Trophoblast cell (in vitro differentiated cells and primary cell): ENCODE data around the gene TET3.

Experiments
- DNase-seq, 2 donors: peaks; one replicate each; pipeline ENCODE4 v3.0.0-alpha.2; 2016
- H2AFZ ChIP-seq: 2 replicates; pipeline ENCODE4 v1.6.1; 2013; ENCODE audit warnings: low read length, moderate library complexity, mild to moderate bottlenecking; ENCODE audit not compliant: insufficient read depth, poor library complexity
- H2AK5ac ChIP-seq: 2 replicates; pipeline ENCODE4 v1.6.1; 2013; ENCODE audit warnings: mild to moderate bottlenecking, low read length
- H2BK120ac ChIP-seq: 2 replicates; pipeline ENCODE4 v1.6.1; 2013; ENCODE audit warnings: low read length, mild to moderate bottlenecking, moderate library complexity; ENCODE audit not compliant: insufficient read depth, poor library complexity
- H2BK12ac ChIP-seq: 2 replicates; pipeline ENCODE4 v1.6.1; 2013; ENCODE audit warnings: mild to moderate bottlenecking, low read length, moderate library complexity
- H2BK5ac ChIP-seq: 2 replicates; pipeline ENCODE4 v1.6.1; 2013; ENCODE audit warnings: low read length, low read depth, moderate library complexity, mild to moderate bottlenecking; ENCODE audit not compliant: poor library complexity
- H3K14ac ChIP-seq: 2 replicates; pipeline ENCODE4 v1.6.1; 2013; ENCODE audit warnings: mild to moderate bottlenecking, low read length
- H3K18ac ChIP-seq: 2 replicates; pipeline ENCODE4 v1.6.1; 2013; ENCODE audit warnings: mild to moderate bottlenecking, low read length
- H3K23ac ChIP-seq: 2 replicates; pipeline ENCODE4 v1.6.1; 2013; ENCODE audit warnings: low read length
- H3K27ac ChIP-seq: 2 replicates; pipeline ENCODE4 v1.5.1; 2013; ENCODE audit warnings: low read depth, mild to moderate bottlenecking, inconsistent platforms, low read length, moderate library complexity
- H3K27me3 ChIP-seq: 2 replicates; pipeline ENCODE4 v1.6.1; 2013; ENCODE audit warnings: inconsistent platforms, mild to moderate bottlenecking, low read length, moderate library complexity; ENCODE audit not compliant: insufficient read depth
- H3K36me3 ChIP-seq, 2 experiments: 1 replicate in 1 of 2; 2 replicates in 1 of 2; pipeline ENCODE4 v1.6.1; 2013; ENCODE audit warnings: low read length in 2 of 2, mild to moderate bottlenecking in 2 of 2, moderate library complexity in 1 of 2; ENCODE audit not compliant: insufficient read depth in 2 of 2, control insufficient read depth in 1 of 2
- H3K4ac ChIP-seq: 2 replicates; pipeline ENCODE4 v1.6.1; 2013; ENCODE audit warnings: low read depth, mild to moderate bottlenecking, low read length, moderate library complexity
- H3K4me1 ChIP-seq, 2 experiments: 1 replicate in 1 of 2; 2 replicates in 1 of 2; pipeline ENCODE4 v1.6.1; 2013; ENCODE audit warnings: low read length in 2 of 2, mild to moderate bottlenecking in 2 of 2, moderate library complexity in 1 of 2; ENCODE audit not compliant: insufficient read depth in 2 of 2, control insufficient read depth in 1 of 2
- H3K4me2 ChIP-seq: 2 replicates; pipeline ENCODE4 v1.6.1; 2013; ENCODE audit warnings: inconsistent platforms, mild to moderate bottlenecking, low read length, moderate library complexity
- H3K4me3 ChIP-seq: 2 replicates; pipeline ENCODE4 v1.5.1; 2013; ENCODE audit warnings: mild to moderate bottlenecking, low read depth, low read length, inconsistent platforms
- H3K79me1 ChIP-seq: one replicate; pipeline ENCODE4 v1.6.1; 2013; ENCODE audit warnings: low read length
- H3K79me2 ChIP-seq: 2 replicates; pipeline ENCODE4 v1.6.1; 2013; ENCODE audit warnings: low read length, mild to moderate bottlenecking; ENCODE audit not compliant: control insufficient read depth, insufficient read depth, poor library complexity
- H3K9ac ChIP-seq: 2 replicates; pipeline ENCODE4 v1.6.1; 2013; ENCODE audit warnings: mild to moderate bottlenecking, low read length
- H3K9me3 ChIP-seq: 2 replicates; pipeline ENCODE4 v1.6.1; 2013; ENCODE audit warnings: low read depth, mild to moderate bottlenecking, control low read depth, inconsistent platforms, low read length; ENCODE audit not compliant: insufficient read depth
- H4K12ac ChIP-seq: 2 replicates; pipeline ENCODE4 v1.6.1; 2013; ENCODE audit warnings: low read depth, mild to moderate bottlenecking, low read length, moderate library complexity
- H4K8ac ChIP-seq: 2 replicates; pipeline ENCODE4 v1.6.1; 2013; ENCODE audit warnings: low read depth, mild to moderate bottlenecking, low read length, moderate library complexity
- H4K91ac ChIP-seq: one replicate; pipeline ENCODE4 v1.6.1; 2013; ENCODE audit warnings: low read depth, mild to moderate bottlenecking, low read length, moderate library complexity
- WGBS: extraction: QIAGEN DNeasy Blood & Tissue Kit; methylation state at CpG from one replicate; pipeline ENCODE4 v1.1.7; 2013; ENCODE audit warnings: missing lambda C conversion rate; ENCODE audit not compliant: insufficient read length, insufficient coverage; ENCODE audit errors: extremely low coverage; 5-methylcytosine and 5-hydroxymethylcytosine counted together

Gene TET3

GRCh38 chr2:73970850-73971471 is 13.7 kb upstream of the TET3 start:
- H4K8ac ChIP-seq: no peak overlapping the region
- H3K23ac ChIP-seq: no peak overlapping the region
- no peaks in the 10 kb centered on the region for H3K79me1 ChIP-seq
- no peak overlapping the region for H2BK120ac ChIP-seq
- H3K79me2 ChIP-seq: no peaks in the 10 kb centered on the region
- no peak overlapping the region for H3K27ac ChIP-seq
- no peak overlapping the region for H2BK5ac ChIP-seq
- no peak overlapping the region for H2AFZ ChIP-seq
- no peaks in the 10 kb centered on the region for H3K36me3 ChIP-seq
- H2BK12ac ChIP-seq: no peak overlapping the region
- DNase-seq: no peak
- H3K14ac ChIP-seq: no peak overlapping the region
- H3K9me3 ChIP-seq: no peaks in the 10 kb centered on the region
- H3K4me2 ChIP-seq: no peak overlapping the region
- H2AK5ac ChIP-seq: no peak overlapping the region
- no peaks in the 10 kb centered on the region for H3K27me3 ChIP-seq
- H4K12ac ChIP-seq: no peak overlapping the region
- H4K91ac ChIP-seq: no peak overlapping the region
- no peak overlapping the region for H3K9ac ChIP-seq
- no peak overlapping the region for H3K18ac ChIP-seq
- no peak overlapping the region for H3K4ac ChIP-seq
- no peak overlapping the region for H3K4me3 ChIP-seq
- WGBS: no CpG with 5 or more reads among the region's 7 CpGs
- H3K4me1 ChIP-seq: no peaks in the 10 kb centered on the region

- no peak overlapping the region for H4K12ac ChIP-seq
- no peak overlapping the region for H2BK12ac ChIP-seq
- H4K8ac ChIP-seq: no peak overlapping the region
- H3K27ac ChIP-seq: no peak overlapping the region
- H3K79me2 ChIP-seq: no peaks in the 10 kb centered on the region
- no peak overlapping the region for H3K4me3 ChIP-seq
- no peak overlapping the region for H3K18ac ChIP-seq
- H3K4ac ChIP-seq: no peak overlapping the region
- no peak for DNase-seq
- no peak overlapping the region for H2BK120ac ChIP-seq
- no peak overlapping the region for H2BK5ac ChIP-seq
- no peaks in the 10 kb centered on the region for H3K4me1 ChIP-seq
- no peak overlapping the region for H2AK5ac ChIP-seq
- H3K36me3 ChIP-seq: no peaks in the 10 kb centered on the region
- no peak overlapping the region for H3K14ac ChIP-seq
- no peaks in the 10 kb centered on the region for H3K9me3 ChIP-seq
- H4K91ac ChIP-seq: no peak overlapping the region
- H3K27me3 ChIP-seq: no peaks in the 10 kb centered on the region
- H3K9ac ChIP-seq: no peak overlapping the region
- H3K79me1 ChIP-seq: no peaks in the 10 kb centered on the region
- H3K23ac ChIP-seq: no peak overlapping the region
- no CpG with 5 or more reads among the region's 3 CpGs for WGBS
- no peak overlapping the region for H3K4me2 ChIP-seq
- no peak overlapping the region for H2AFZ ChIP-seq
These were observed 13.0 kb upstream of the TET3 start for GRCh38 chr2:73971722-73972121.

DNA sequence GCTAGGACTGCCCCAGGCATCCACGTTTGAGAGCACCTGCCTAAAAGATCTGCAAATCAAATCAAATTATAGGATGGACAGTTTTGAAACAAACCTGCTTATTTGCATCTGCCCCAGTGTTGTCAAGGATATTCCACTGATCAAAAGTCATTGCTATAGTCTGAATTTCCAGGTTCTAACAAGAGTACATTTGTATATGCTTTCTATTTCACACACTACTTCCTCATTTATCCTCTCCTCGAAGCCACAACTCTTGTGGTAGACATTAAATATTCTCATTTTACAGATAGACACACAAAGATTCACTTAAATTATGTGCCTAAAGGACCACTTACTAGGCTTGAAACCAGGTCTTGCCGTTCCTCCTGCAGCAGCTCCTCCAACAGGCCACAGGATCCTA is 11.9 kb upstream of the TET3 start:
- no peak overlapping the region for H2AK5ac ChIP-seq
- no peak overlapping the region for H3K4me2 ChIP-seq
- H3K27me3 ChIP-seq: no peaks in the 10 kb centered on the region
- no peak overlapping the region for H2BK5ac ChIP-seq
- DNase-seq: no peak
- H3K9me3 ChIP-seq: no peaks in the 10 kb centered on the region
- no peak overlapping the region for H3K18ac ChIP-seq
- H3K9ac ChIP-seq: no peak overlapping the region
- no peak overlapping the region for H3K4me3 ChIP-seq
- H3K36me3 ChIP-seq: no peaks in the 10 kb centered on the region
- H2BK12ac ChIP-seq: no peak overlapping the region
- WGBS: no CpG with 5 or more reads among the region's 3 CpGs
- H3K23ac ChIP-seq: no peak overlapping the region
- no peak overlapping the region for H2AFZ ChIP-seq
- no peak overlapping the region for H4K91ac ChIP-seq
- no peak overlapping the region for H3K4ac ChIP-seq
- H3K14ac ChIP-seq: no peak overlapping the region
- H4K12ac ChIP-seq: no peak overlapping the region
- H3K27ac ChIP-seq: no peak overlapping the region
- no peak overlapping the region for H2BK120ac ChIP-seq
- no peaks in the 10 kb centered on the region for H3K79me2 ChIP-seq
- H4K8ac ChIP-seq: no peak overlapping the region
- H3K4me1 ChIP-seq: no peaks in the 10 kb centered on the region
- no peaks in the 10 kb centered on the region for H3K79me1 ChIP-seq

DNA sequence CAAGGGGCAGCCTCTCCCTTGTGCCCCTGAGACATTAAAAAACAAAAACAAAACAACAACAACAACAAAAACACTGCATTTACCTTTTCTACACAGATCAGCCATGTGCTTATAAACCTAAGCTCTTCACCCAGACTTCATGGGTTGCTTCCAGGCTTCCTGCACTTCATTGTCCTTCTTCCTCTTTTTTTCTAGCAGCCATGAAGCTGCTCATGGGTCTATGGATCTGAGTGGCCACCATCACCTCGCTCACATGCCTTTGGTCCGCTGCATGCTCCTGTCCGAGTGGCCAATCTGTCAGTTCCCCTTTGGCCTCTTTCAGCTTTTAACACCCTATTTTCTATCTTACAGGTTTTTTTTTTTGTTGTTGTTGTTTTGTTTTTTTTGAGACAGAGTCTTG is 9.0 kb upstream of the TET3 start:
- WGBS: no CpG with 5 or more reads among the region's 3 CpGs
- no peaks in the 10 kb centered on the region for H3K27me3 ChIP-seq

More for the DNA sequence above, 9.0 kb upstream of the TET3 start:
- H3K27ac ChIP-seq: no peak overlapping the region
- no peak overlapping the region for H2BK12ac ChIP-seq
- DNase-seq: no peak
- H3K36me3 ChIP-seq: no peaks in the 10 kb centered on the region
- peaks cover 4 to 11% of the 10 kb centered on the region in 2 experiments for H3K4me1 ChIP-seq
- H2AFZ ChIP-seq: no peak overlapping the region
- no peak overlapping the region for H3K4me2 ChIP-seq
- no peak overlapping the region for H4K12ac ChIP-seq
- H3K14ac ChIP-seq: no peak overlapping the region
- H4K91ac ChIP-seq: no peak overlapping the region
- no peak overlapping the region for H2BK5ac ChIP-seq
- H3K9ac ChIP-seq: no peak overlapping the region
- H3K18ac ChIP-seq: no peak overlapping the region
- no peak overlapping the region for H2BK120ac ChIP-seq
- H4K8ac ChIP-seq: no peak overlapping the region
- H3K4me3 ChIP-seq: no peak overlapping the region
- no peak overlapping the region for H3K23ac ChIP-seq
- no peaks in the 10 kb centered on the region for H3K79me1 ChIP-seq
- no peaks in the 10 kb centered on the region for H3K79me2 ChIP-seq
- no peak overlapping the region for H2AK5ac ChIP-seq
- H3K4ac ChIP-seq: no peak overlapping the region
- no peaks in the 10 kb centered on the region for H3K9me3 ChIP-seq
